Epithelial cell of alveolus of lung (primary cell): Measurements from ENCODE around the gene TMEM243. TPM values are rescaled to one million over a fixed set of nuclear protein-coding genes. Genes with fewer than 3 reads are reported as not detected.

ENCODE experiments used
- total RNA-seq: library from RNA; depleted of rRNA; stranded (reverse); fragments of >200 nt; gene quantifications from 2 replicates; pipeline ENCODE4 v1.2.1, GENCODE V29; 2015

TMEM243 gene, protein sequence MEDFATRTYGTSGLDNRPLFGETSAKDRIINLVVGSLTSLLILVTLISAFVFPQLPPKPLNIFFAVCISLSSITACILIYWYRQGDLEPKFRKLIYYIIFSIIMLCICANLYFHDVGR
- total RNA-seq, result 28.2 and 34.6 TPM in 2 replicates

GRCh38 chr7:87219545-87220025 is at the start of gene TMEM243:
Gene TMEM243 (minus strand): TSS chr7:87219732. CDS start chr7:87219503, 229 bp downstream.

GRCh38 chr7:87152112-87152896 is 67.2 kb downstream of the TMEM243 start, which contains the start of gene DMTF1:
Gene DMTF1 (plus strand): TSS chr7:87152453. CDS start chr7:87164942, 12,489 bp downstream.

Other genes with a start within 250 kb of the TMEM243 start
- 1.3 and 12.9 TPM in 2 replicates for gene ELAPOR2, start 160.1 kb downstream of the TMEM243 start, total RNA-seq
- gene DMTF1, start 67.3 kb downstream of the TMEM243 start, total RNA-seq, result 19.0 and 32.3 TPM in 2 replicates
- gene CROT, start 125.9 kb upstream of the TMEM243 start, total RNA-seq, result 8.0 and 8.2 TPM in 2 replicates